NCI-H1417 treated with DMSO at 0.1 percent for 48 hours (cell line): Measurements from ENCODE around the gene SUSD5.
"Not testable (repeated sequence)": the region's sequence is repeated elsewhere in the genome, so short reads cannot be mapped to it uniquely, and the experiment has no call there.

Source experiments
- DNase-seq: peaks from one replicate; lab custom pipeline; 2025; lab: John Stamatoyannopoulos, UW

Gene SUSD5

DNA sequence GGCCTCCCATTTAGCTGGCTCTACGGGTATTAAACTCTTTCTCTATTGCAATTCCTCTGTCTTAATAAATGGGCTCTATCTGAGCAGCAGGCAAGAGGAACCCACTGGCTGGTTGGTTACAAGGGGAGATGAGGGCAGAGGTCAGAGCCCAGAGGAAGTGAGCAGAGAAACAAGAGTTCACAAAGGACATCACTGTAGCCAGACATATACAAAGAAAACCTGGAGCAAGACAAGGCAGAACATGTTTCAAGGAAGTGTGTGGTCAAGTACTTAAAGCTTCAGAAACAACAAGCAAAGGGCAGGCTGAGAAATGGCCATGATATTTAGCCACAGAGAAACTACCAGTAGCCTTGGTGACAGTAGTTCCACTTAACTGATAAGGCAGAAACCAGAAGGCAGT lies 24.3 kb downstream of the SUSD5 start:
- no peak for DNase-seq

DNA sequence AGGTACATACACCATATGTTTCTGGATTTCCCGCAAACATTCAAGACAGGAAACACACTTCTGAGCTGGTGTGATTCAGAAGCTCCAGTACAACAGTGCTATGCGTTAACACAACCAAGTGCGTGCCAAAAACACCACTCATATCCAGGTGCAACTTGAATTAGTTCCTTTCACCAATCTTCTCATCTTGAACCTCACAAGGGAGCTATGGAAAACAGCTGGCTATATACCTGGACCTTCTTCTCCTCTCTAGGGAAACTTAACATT lies 31.3 kb downstream of the SUSD5 start:
- DNase-seq: no peak

DNA sequence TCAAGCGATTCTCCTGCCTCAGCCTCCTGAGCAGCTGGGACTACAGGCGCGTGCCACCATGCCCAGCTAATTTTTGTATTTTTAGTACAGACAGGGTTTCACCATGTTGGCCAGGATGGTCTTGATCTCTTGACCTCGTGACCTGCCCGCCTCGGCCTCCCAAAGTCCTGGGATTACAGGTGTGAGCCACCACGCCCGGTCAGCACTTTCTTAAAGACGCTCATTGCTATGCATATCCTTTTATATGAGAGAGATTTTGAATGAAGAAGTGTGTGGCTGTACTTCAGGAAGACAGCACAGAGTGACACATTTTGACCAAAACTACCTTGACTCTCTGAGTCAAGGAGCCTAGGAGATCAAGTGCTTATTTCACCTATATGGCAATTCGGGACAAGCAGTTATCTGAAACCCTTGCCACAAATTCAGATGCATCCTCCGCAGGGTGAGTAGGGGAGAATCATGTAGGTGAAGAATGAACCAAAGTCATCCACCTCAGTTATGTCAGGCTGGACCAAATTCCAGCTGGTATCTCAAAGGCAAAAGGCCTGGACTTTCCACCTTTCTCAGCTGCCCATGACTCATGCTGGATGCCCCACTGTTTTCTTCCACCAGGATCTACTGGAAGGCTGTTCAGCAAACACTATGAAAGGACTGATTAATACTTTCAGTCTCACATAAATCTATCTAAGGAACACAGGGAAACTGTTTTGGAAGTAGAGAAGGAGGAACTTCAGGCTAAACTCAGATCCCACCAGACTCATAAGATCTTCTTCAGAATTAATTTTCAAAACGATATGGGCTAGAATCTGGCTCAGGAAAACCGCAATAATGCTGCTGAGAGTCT lies 31.9 kb downstream of the SUSD5 start:
- no peak for DNase-seq

DNA sequence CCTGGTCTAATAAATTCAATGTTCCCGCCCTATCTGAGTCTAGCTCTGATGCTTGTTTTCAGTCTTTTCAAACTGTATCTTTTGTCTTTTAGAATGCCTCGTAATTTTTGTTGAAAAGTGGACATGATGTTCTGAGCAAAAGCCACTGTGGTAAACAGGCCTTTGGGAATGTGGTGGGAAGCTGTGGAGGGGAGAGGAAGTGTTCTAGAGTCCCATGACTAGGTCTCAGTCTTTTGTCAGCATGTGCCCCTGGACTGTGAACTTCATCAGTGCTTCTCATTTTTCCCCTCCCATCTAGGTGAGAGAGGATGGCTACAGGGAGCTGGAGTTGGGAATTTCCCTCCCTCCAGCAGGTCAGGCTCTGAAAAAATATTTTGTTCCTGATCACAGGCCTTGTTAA lies 33.7 kb downstream of the SUSD5 start:
- DNase-seq: no peak

GRCh38 chr3:33181641-33182040 lies 37.0 kb downstream of the SUSD5 start:
- not testable (repeated sequence) for DNase-seq

- no peak for DNase-seq
These were observed 37.4 kb downstream of the SUSD5 start for GRCh38 chr3:33181229-33181628.

DNA sequence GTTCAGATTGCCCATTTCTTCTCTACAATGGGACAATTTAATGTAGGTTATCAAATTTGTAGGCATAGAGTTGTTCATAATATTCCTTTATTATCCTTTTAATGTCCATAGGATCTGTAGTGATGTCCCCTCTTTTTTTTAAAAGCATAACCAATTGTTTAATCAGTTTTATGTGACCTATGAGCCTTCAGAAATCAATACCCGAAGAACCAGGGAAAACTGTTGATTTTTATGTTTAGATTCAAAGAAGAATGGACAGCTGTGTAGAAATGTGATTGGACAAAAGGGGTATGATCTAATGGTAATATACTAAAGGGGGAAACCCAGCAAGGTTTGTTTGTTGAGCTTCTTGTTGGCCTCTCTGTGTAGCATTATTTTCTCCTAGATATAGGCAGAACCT lies 39.5 kb downstream of the SUSD5 start:
- no peak for DNase-seq

DNA sequence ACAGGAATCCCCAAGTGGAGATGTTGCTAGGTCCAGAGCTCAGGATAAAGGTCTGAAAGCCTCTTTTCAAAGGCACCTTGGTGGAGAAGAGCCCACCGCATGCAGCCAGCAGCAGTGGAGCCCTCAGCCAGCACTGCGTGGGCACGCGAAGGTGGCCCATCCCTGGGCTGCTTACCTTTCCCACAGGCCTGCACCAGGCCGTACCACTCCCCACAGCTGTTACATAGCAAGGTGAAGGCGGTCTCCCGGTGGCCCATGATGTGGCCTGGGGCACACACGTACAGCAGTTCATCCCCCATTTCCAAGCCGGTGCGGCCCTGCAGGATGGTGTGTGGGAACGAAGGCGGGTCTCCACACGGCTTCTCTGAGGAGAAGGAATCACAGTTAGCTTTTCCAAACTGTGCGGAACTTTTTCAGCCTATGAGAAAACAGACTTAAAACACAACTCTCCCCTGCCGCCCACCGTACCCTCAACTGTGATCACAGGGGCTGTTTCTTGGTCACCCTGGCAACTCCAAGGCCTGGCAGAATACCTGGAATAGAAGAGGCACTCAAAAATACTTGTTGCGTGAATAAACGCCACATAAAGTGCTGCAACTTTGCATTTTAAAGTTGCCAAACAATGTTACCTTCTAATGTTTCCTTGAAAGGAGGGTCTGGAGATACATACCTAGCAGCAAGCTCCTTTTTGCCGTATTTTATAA lies 43.7 kb downstream of the SUSD5 start:
- DNase-seq: no peak

DNA sequence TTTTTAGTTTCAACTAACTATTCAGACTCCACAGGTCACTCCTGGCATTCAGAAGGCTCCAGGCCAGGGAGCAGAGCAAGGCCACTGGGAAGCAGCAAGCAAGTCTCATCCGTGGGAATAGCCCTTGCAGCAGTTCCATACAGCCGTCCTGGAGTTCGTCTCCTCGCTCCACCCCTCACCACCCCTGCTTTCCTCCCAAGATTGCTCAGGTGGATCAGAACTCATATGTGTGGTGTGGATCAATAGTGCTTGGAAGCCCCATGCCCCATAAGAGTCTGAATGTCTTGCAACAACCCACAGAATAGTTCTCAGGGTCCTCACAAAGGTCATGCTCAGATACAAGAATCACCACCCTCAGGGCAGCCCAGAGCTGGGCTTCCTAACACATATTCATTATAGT lies 44.5 kb downstream of the SUSD5 start:
- no peak for DNase-seq

- DNase-seq: no peak
These were observed 44.9 kb downstream of the SUSD5 start for GRCh38 chr3:33173672-33174071.

- peak; percentile 36 for DNase-seq
These were observed 45.5 kb downstream of the SUSD5 start for GRCh38 chr3:33173103-33173502.

GRCh38 chr3:33171580-33171979 lies 47.0 kb downstream of the SUSD5 start:
- DNase-seq: no peak

DNA sequence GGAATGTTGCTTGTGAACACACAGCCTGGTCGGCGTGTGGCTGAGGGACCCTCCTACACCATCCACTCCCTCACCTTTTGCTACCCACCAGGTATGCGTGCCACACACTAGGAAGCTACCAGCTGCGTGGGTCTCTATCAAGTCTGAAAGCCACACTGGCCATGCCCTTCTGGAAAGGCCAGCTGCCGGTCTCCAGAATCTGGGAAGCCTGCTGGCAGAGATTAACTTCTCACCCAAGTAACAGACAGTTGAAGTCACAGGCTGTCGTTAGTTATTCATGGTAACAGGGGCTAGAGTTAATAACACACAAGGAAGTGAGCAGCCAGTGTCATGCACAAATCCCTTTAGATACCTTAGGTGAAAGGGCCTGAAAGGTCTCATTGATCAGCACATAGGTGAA lies 48.1 kb downstream of the SUSD5 start:
- no peak for DNase-seq

- no peak for DNase-seq
These were observed 50.8 kb downstream of the SUSD5 start for GRCh38 chr3:33167716-33168336.

DNA sequence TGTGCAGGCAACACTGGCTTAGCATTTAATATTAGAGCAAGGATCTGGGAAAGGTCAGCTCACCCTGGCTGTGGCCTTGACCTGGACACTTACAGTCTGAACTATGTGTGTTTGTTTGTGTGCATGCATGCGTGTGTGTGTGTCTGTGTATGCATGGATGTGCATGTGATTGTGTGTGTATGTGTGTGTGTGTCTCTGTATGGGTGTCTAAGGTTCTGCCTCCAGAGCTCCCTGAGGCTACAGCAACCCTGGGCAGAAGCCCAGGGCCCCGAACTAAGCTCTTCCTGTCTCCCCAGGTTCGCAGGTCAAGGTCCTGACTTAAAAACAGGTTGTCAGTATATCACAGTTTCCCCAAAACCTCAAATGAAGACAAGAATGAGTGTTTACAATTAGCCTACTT lies 51.3 kb downstream of the SUSD5 start:
- DNase-seq: no peak

GRCh38 chr3:33166095-33166494 lies 52.5 kb downstream of the SUSD5 start:
- no peak for DNase-seq

DNA sequence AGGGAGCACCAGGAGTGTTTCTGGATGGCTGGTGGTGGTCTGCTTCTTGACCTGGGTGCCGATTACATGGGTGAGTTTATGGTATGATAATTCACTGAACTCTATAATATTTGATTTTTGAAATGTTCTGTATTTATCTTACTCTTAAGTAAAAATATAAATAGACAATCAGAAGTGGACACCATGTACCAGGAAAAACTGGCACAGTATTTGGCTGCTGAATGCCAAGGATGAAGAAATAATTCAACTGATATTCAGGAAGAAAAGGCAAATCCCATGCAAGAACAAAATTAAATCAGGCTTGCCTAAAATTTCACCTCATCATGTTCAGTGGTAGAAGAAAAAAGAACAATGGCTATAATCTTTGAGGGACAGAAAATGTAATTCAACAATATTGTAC lies 53.2 kb downstream of the SUSD5 start:
- no peak for DNase-seq

- DNase-seq: not testable (repeated sequence)
These were observed 56.0 kb downstream of the SUSD5 start for GRCh38 chr3:33162621-33163020.

DNA sequence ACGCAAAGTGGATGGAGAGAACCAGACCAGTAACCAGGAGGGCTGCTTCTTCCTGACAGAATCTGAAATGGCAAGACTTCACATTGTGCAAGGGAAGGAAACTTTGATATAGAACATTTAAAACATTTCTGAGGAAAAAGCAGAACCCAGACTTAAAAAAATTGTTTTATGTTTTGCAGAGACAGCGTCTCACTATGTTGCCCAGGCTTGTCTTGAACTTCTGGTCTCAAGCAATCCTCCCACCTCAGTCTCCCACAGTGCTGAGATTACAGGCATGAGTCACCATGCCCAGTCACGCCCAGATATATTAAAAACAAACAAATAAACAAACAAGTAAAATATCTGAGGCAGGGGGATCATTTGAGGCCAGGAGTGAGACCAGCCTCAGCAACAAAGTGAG lies 58.6 kb downstream of the SUSD5 start:
- DNase-seq: no peak

DNA sequence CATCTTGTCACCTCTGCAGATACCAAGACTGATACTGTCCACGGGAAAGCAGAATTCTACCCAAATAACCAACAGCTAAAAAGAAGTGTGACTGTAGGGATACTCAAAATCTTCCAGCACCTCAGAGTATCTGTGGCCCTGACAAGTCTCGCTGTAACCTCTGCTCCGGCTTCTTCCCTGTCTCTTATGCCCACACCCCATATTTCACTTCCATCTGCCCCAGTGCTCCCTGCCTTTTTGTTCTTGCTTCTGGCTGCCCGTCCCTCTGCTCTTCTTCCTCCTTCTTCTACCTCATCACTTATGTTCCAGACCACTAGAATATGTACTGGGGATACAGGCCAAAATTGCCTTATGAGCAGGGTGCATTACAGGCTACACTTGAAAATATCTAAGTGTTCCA lies 59.4 kb downstream of the SUSD5 start:
- no peak for DNase-seq

DNA sequence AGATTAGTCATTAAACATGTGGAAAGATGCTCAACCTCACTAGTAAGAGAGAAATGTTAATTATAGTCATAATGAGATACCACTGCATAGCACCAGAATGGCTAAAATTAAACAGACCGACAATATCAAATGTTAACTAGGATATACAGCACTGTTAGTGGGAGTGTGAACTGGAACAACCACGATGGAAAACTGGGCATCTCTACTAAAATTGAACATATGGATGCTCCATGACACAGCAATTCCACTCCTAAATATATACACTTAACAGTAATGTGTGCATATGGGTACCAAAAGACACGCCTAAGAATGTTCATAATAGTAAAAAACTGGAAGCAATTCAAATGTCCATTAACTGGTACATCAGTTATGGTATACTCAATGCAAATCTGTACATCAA lies 63.3 kb downstream of the SUSD5 start:
- DNase-seq: no peak

GRCh38 chr3:33153782-33154181 lies 64.8 kb downstream of the SUSD5 start:
- DNase-seq: no peak
